GM18508 (cell line): ENCODE measurements around the gene STUM.

Experiments used
- ATAC-seq: cut with Tn5 transposase; IDR thresholded peaks from one replicate; pipeline ENCODE4 v1.9.1; 2021; ENCODE audit warnings: moderate number of reproducible peaks; ENCODE audit not compliant: insufficient read depth, unreplicated experiment

Gene STUM

GRCh38 chr1:226618380-226618779 lies 69.8 kb downstream of the STUM start:
- ATAC-seq = no peak

GRCh38 chr1:226619031-226619430 lies 70.5 kb downstream of the STUM start:
- no peak for ATAC-seq

- ATAC-seq = no peak
These were observed 73.4 kb downstream of the STUM start for GRCh38 chr1:226622012-226622411.

- ATAC-seq = no peak
These were observed 76.0 kb downstream of the STUM start for GRCh38 chr1:226624526-226624925.

GRCh38 chr1:226625326-226625725 lies 76.8 kb downstream of the STUM start:
- no peak for ATAC-seq

- no peak for ATAC-seq
These were observed 77.4 kb downstream of the STUM start for GRCh38 chr1:226625832-226626576.

- no peak for ATAC-seq
These were observed 78.0 kb downstream of the STUM start for GRCh38 chr1:226626577-226626956.

- ATAC-seq = no peak
These were observed 78.6 kb downstream of the STUM start for GRCh38 chr1:226627050-226627755.

- ATAC-seq = no peak
These were observed 79.5 kb downstream of the STUM start for GRCh38 chr1:226627924-226628611.

GRCh38 chr1:226628612-226629155 lies 80.1 kb downstream of the STUM start:
- no peak for ATAC-seq

GRCh38 chr1:226629210-226629895 lies 80.8 kb downstream of the STUM start:
- no peak for ATAC-seq

GRCh38 chr1:226629896-226630550 lies 81.5 kb downstream of the STUM start:
- ATAC-seq = no peak

GRCh38 chr1:226630592-226630991 lies 82.0 kb downstream of the STUM start:
- no peak for ATAC-seq

- ATAC-seq = no peak
These were observed 82.9 kb downstream of the STUM start for GRCh38 chr1:226631229-226632000.

- ATAC-seq = no peak
These were observed 83.8 kb downstream of the STUM start for GRCh38 chr1:226632169-226632879.

- no peak for ATAC-seq
These were observed 84.4 kb downstream of the STUM start for GRCh38 chr1:226632922-226633351.

GRCh38 chr1:226633541-226634165 lies 85.1 kb downstream of the STUM start:
- ATAC-seq = no peak

- ATAC-seq = no peak
These were observed 85.6 kb downstream of the STUM start for GRCh38 chr1:226634166-226634588.
